A673 (cell line): ENCODE results near the gene KCNK17. TPM values are rescaled to one million over a fixed set of nuclear protein-coding genes. Genes with fewer than 3 reads are reported as not detected.
"Not testable (repeated sequence)": the region's sequence is repeated elsewhere in the genome, so short reads cannot be mapped to it uniquely, and the experiment has no call there.

Experiments used
- BruUV-seq: library from RNA; stranded (reverse); fragments of 400-500 nt; replicated peaks from 2 replicates; lab custom pipeline; 2021; lab: Mats Ljungman, UMichigan
- CTCF ChIA-PET: fragments of 300-600 bp; sonication (Branson Sonifier 250); formaldehyde crosslinking; loops from one replicate; lab custom pipeline; 2022; ENCODE audit warnings: antibody characterized with exemption; lab: Charles Lee
- POLR2A ChIA-PET: fragments of 300-600 bp; sonication (Branson Sonifier 250); formaldehyde crosslinking; loops from one replicate; lab custom pipeline; 2022; ENCODE audit warnings: antibody characterized with exemption; ENCODE audit not compliant: low non-redundant PET; lab: Charles Lee
- DNase-seq: peaks from one replicate; pipeline ENCODE4 v3.0.0-alpha.2; 2015; ENCODE audit warnings: low spot score
- H3K27ac ChIP-seq: fragments of 200-600 bp; sonication (generic); 2 replicates; pipeline ENCODE4 v1.5.1; 2016; ENCODE audit warnings: mixed run types, low read depth, mild to moderate bottlenecking, mixed read lengths, antibody characterized with exemption, low read length; ENCODE audit not compliant: poor library complexity, severe bottlenecking
- H3K27me3 ChIP-seq: fragments of 200-600 bp; sonication (generic); replicated peaks from 2 replicates; pipeline ENCODE4 v1.6.1; 2017; ENCODE audit warnings: mixed run types, low read depth, mild to moderate bottlenecking, mixed read lengths, antibody characterized with exemption, low read length; ENCODE audit not compliant: insufficient read depth, poor library complexity
- H3K36me3 ChIP-seq: fragments of 200-600 bp; sonication (generic); 2 replicates; pipeline ENCODE4 v1.6.1; 2016; ENCODE audit warnings: mixed run types, mild to moderate bottlenecking, mixed read lengths, antibody characterized with exemption, low read length; ENCODE audit not compliant: insufficient read depth, poor library complexity, severe bottlenecking
- H3K4me1 ChIP-seq: fragments of 200-600 bp; sonication (generic); 2 replicates; pipeline ENCODE4 v1.6.1; 2017; ENCODE audit warnings: mixed run types, mild to moderate bottlenecking, mixed read lengths, antibody characterized with exemption, low read length; ENCODE audit not compliant: insufficient read depth, poor library complexity, severe bottlenecking
- H3K4me3 ChIP-seq: fragments of 200-600 bp; sonication (generic); 2 replicates; pipeline ENCODE4 v1.5.1; 2016; ENCODE audit warnings: low read depth, mixed run types, mild to moderate bottlenecking, mixed read lengths, low read length; ENCODE audit not compliant: poor library complexity, severe bottlenecking
- H3K9me3 ChIP-seq: fragments of 200-600 bp; sonication (generic); 2 replicates; pipeline ENCODE4 v1.6.1; 2016; ENCODE audit warnings: mixed run types, low read depth, mild to moderate bottlenecking, mixed read lengths, antibody characterized with exemption, low read length; ENCODE audit not compliant: poor library complexity, severe bottlenecking
- CTCF ChIP-seq: fragments of 300-800, 200-600 bp; sonication (generic); conservative IDR thresholded peaks from 2 replicates; pipeline ENCODE4 v1.5.1; 2017; ENCODE audit warnings: low read depth, mild to moderate bottlenecking, antibody characterized with exemption, low read length, moderate library complexity, mixed read lengths
- EZH2 ChIP-seq: fragments of 200-600 bp; sonication (generic); IDR thresholded peaks from 2 replicates; pipeline ENCODE4 v1.6.1; 2017; ENCODE audit warnings: borderline replicate concordance, low read depth, mild to moderate bottlenecking, mixed read lengths, antibody characterized with exemption, low read length; ENCODE audit not compliant: poor library complexity, severe bottlenecking
- intact Hi-C: fragments of 100-400 bp; cut with micrococcal nuclease; formaldehyde crosslinking; loops from one replicate; pipeline ENCODE4 v1.10.0; 2022; ENCODE audit not compliant: unreplicated experiment
- total RNA-seq: library from RNA; stranded (reverse); gene quantifications from 2 replicates; pipeline ENCODE4 v1.2.3, GENCODE V29; 2021

The KCNK17 gene
- total RNA-seq, 1 experiment from 2014 or later: not detected

DNA sequence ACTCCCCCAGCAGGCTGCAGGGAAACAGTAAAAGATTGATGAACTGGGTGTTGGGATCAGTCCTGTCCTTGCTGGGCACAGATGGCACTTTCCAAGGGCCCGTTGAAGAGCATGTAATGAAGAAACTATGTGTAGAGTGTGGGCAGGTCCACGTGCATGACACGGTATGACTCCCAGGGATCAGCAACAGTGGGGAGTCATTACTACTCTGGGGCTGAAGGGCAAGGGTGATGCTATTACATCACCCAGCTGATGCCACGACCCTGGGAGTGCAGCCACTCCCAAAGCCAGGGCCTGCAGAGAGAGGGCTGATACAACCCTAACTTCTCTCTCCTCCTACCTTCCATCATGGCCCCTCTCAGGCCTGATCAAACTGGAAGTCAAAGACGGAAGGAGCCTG is 20.1 kb downstream of the KCNK17 start:
- Histone ChIP-seq H3K4me3 (no peak overlapping the region), H3K36me3 (no peaks in the 10 kb centered on the region), H3K27me3 (peaks cover 47% of the 10 kb centered on the region), H3K9me3 (no peaks in the 10 kb centered on the region), H3K27ac (no peak overlapping the region), H3K4me1 (no peaks in the 10 kb centered on the region)
- ChIA-PET CTCF (no interaction called here), POLR2A (no interaction called here)
- no peak for TF ChIP-seq EZH2
- no peak for TF ChIP-seq CTCF
- intact Hi-C loops: no loop called here
- BruUV-seq: no TSS peak
- no peak for DNase-seq

DNA sequence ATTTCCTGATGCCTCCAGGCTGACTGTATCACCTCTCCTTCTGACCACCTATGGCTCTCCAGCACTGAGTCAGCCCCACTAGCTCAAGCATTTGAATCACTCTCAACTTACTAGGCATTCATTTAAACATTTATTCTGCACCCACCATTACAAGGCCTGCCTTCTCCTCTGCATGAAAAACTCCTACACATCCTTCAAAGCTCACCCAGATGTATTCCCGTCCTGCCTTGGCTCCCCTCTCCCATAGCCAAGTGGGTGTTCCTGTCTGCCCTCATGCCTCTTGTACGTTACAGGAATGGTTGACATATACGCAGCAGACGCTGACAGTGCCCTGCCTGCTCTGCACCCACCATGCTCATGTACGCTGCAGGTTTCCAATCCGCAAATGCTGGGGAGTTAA is 21.6 kb downstream of the KCNK17 start:
- Histone ChIP-seq H3K27me3 (peaks cover 37% of the 10 kb centered on the region), H3K9me3 (no peaks in the 10 kb centered on the region), H3K27ac (no peak overlapping the region), H3K4me1 (no peaks in the 10 kb centered on the region), H3K4me3 (no peak overlapping the region), H3K36me3 (no peaks in the 10 kb centered on the region)
- no peak for DNase-seq
- POLR2A ChIA-PET: no interaction called here
- intact Hi-C loops: no loop called here
- CTCF ChIA-PET: no interaction called here
- no peak for TF ChIP-seq EZH2
- TF ChIP-seq CTCF: no peak
- no TSS peak for BruUV-seq

GRCh38 chr6:39289490-39289889 is 24.7 kb downstream of the KCNK17 start:
- no peaks in the 10 kb centered on the region for H3K9me3 ChIP-seq
- H3K4me3 ChIP-seq: no peak overlapping the region
- no peaks in the 10 kb centered on the region for H3K4me1 ChIP-seq
- H3K27me3 ChIP-seq: peaks cover 42% of the 10 kb centered on the region
- no TSS peak for BruUV-seq
- ChIA-PET POLR2A (no interaction called here), CTCF (no interaction called here)
- DNase-seq: no peak
- intact Hi-C loops: no loop called here
- H3K27ac ChIP-seq: no peak overlapping the region
- H3K36me3 ChIP-seq: no peaks in the 10 kb centered on the region
- TF ChIP-seq EZH2: no peak

GRCh38 chr6:39287601-39288000 is 26.6 kb downstream of the KCNK17 start:
- no peak for TF ChIP-seq EZH2
- TF ChIP-seq CTCF: no peak
- CTCF ChIA-PET: no interaction called here
- POLR2A ChIA-PET: no interaction called here

DNA sequence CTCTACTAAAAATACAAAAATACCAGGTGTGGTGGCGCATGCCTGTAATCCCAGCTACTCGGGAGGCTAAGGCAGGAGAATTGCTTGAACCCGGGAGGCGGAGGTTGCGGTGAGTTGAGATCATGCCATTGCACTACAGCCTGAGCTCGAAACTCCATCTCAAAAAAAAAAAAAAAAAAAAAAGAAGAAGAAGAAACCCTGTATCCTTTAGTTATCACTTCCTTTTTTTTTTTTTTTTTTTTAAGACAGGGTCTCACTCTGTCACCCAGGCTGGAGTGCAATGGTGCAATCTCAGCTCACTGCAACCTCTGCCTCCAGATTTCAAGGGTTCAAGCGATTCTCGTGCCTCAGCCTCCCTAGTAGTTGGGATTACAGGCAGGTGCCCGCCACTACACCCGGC is 27.6 kb downstream of the KCNK17 start:
- H3K27me3 ChIP-seq: peaks cover 35% of the 10 kb centered on the region
- intact Hi-C loops, H3K9me3 ChIP-seq, H3K36me3 ChIP-seq, POLR2A ChIA-PET, H3K4me1 ChIP-seq, BruUV-seq, DNase-seq, H3K27ac ChIP-seq, CTCF ChIA-PET, H3K4me3 ChIP-seq: not testable (repeated sequence)

More at GRCh38 chr6:39287601-39288000, 26.6 kb downstream of the KCNK17 start:
- H3K4me1 ChIP-seq: no peaks in the 10 kb centered on the region
- BruUV-seq: no TSS peak
- H3K36me3 ChIP-seq: no peaks in the 10 kb centered on the region
- no peak overlapping the region for H3K4me3 ChIP-seq
- no peaks in the 10 kb centered on the region for H3K9me3 ChIP-seq
- no peak overlapping the region for H3K27ac ChIP-seq
- H3K27me3 ChIP-seq: peaks cover 43% of the 10 kb centered on the region
- intact Hi-C loops: no loop called here
- no peak for DNase-seq
